Activated CD4-positive, alpha-beta T cell treated with anti-CD3 and anti-CD28 coated beads, Interleukin-2, amount 10 ng/mL, durations not matched to agents 24 days and 14 days (primary cell): Measurements from ENCODE around the gene PIP5K1B. TPM values are rescaled to one million over a fixed set of nuclear protein-coding genes. Genes with fewer than 3 reads are reported as not detected.

Source experiments
- DNase-seq: peaks from one replicate; pipeline ENCODE4 v3.0.0; 2022
- H3K27ac Mint-ChIP-seq: one replicate; pipeline ENCODE4 v1.8.0; 2022; ENCODE audit warnings: mild to moderate bottlenecking, mixed read lengths
- H3K27me3 Mint-ChIP-seq: one replicate; pipeline ENCODE4 v1.8.0; 2022; ENCODE audit warnings: mixed read lengths
- H3K36me3 Mint-ChIP-seq: one replicate; pipeline ENCODE4 v1.8.0; 2022; ENCODE audit warnings: low read depth, mild to moderate bottlenecking, mixed read lengths
- H3K4me1 Mint-ChIP-seq: one replicate; pipeline ENCODE4 v1.8.0; 2021; ENCODE audit warnings: mixed read lengths
- H3K4me3 Mint-ChIP-seq: one replicate; pipeline ENCODE4 v1.8.0; 2022; ENCODE audit warnings: mild to moderate bottlenecking, moderate library complexity, mixed read lengths
- H3K9me3 Mint-ChIP-seq: one replicate; pipeline ENCODE4 v1.8.0; 2021; ENCODE audit warnings: mixed read lengths
- intact Hi-C: fragments of 100-400 bp; cut with micrococcal nuclease; formaldehyde crosslinking; loops from one replicate; pipeline ENCODE4 v1.15.1; 2023
- total RNA-seq: library from RNA; stranded (reverse); gene quantifications from 2 replicates; pipeline ENCODE4 v1.2.3, GENCODE V29; 2022

The PIP5K1B gene
- total RNA-seq, 1 donor from 2014 or later, result 58.8 TPM

GRCh38 chr9:68711932-68712331 is 6.9 kb downstream of the PIP5K1B start:
- peaks cover 17% of the 10 kb centered on the region for H3K4me1 Mint-ChIP-seq
- DNase-seq, result no peak

GRCh38 chr9:68714416-68715180 is 9.6 kb downstream of the PIP5K1B start:
- no peak for DNase-seq

More at GRCh38 chr9:68711932-68712331, 6.9 kb downstream of the PIP5K1B start:
- Mint-ChIP-seq H3K9me3 (no peaks in the 10 kb centered on the region), H3K27ac (no peak overlapping the region), H3K36me3 (peaks cover 27% of the 10 kb centered on the region), H3K4me3 (no peak overlapping the region), H3K27me3 (peaks cover 16% of the 10 kb centered on the region)
- intact Hi-C loops, result no loop called here

GRCh38 chr9:68715181-68715456 is 10.1 kb downstream of the PIP5K1B start:
- peaks cover 10% of the 10 kb centered on the region for H3K27me3 Mint-ChIP-seq
- H3K27ac Mint-ChIP-seq, result no peak overlapping the region
- H3K36me3 Mint-ChIP-seq, result peaks cover 8% of the 10 kb centered on the region
- intact Hi-C loops, result loop anchor here (5.0 kb wide), 1 partner anchor 477 kb away; no protein-coding TSS in a partner anchor
- H3K4me3 Mint-ChIP-seq, result no peak overlapping the region
- peaks cover 9% of the 10 kb centered on the region for H3K4me1 Mint-ChIP-seq
- no peaks in the 10 kb centered on the region for H3K9me3 Mint-ChIP-seq
- no peak for DNase-seq

More at GRCh38 chr9:68714416-68715180, 9.6 kb downstream of the PIP5K1B start:
- Mint-ChIP-seq H3K4me3 (no peak overlapping the region), H3K27ac (no peak overlapping the region), H3K27me3 (peaks cover 10% of the 10 kb centered on the region), H3K9me3 (no peaks in the 10 kb centered on the region), H3K4me1 (peaks cover 12% of the 10 kb centered on the region), H3K36me3 (peaks cover 14% of the 10 kb centered on the region)
- intact Hi-C loops, result loop anchor here (5.0 kb wide), 1 partner anchor 478 kb away; no protein-coding TSS in a partner anchor

GRCh38 chr9:68717552-68718443 is 12.8 kb downstream of the PIP5K1B start:
- Mint-ChIP-seq H3K27ac (no peak overlapping the region), H3K9me3 (no peaks in the 10 kb centered on the region), H3K4me3 (no peak overlapping the region), H3K27me3 (peaks cover 6% of the 10 kb centered on the region), H3K36me3 (peaks cover 8% of the 10 kb centered on the region), H3K4me1 (peaks cover 9% of the 10 kb centered on the region)
- intact Hi-C loops, result loop anchor here (5.0 kb wide), 1 partner anchor 475 kb away; no protein-coding TSS in a partner anchor
- DNase-seq, result no peak

- H3K9me3 Mint-ChIP-seq, result no peaks in the 10 kb centered on the region
- intact Hi-C loops, result loop anchor here (5.0 kb wide), 1 partner anchor 472 kb away; no protein-coding TSS in a partner anchor
- H3K27me3 Mint-ChIP-seq, result peaks cover 8% of the 10 kb centered on the region
- peaks cover 4% of the 10 kb centered on the region for H3K36me3 Mint-ChIP-seq
- no peak overlapping the region for H3K4me3 Mint-ChIP-seq
- H3K4me1 Mint-ChIP-seq, result peaks cover 6% of the 10 kb centered on the region
- H3K27ac Mint-ChIP-seq, result no peak overlapping the region
- DNase-seq, result no peak
Observed at GRCh38 chr9:68719847-68720246, 14.8 kb downstream of the PIP5K1B start.

- Mint-ChIP-seq H3K4me3 (no peak overlapping the region), H3K9me3 (no peaks in the 10 kb centered on the region), H3K27ac (no peak overlapping the region), H3K4me1 (peaks cover 6% of the 10 kb centered on the region), H3K36me3 (peaks cover 2% of the 10 kb centered on the region), H3K27me3 (peaks cover 8% of the 10 kb centered on the region)
- DNase-seq, result no peak
- intact Hi-C loops, result no loop called here
Observed at GRCh38 chr9:68720656-68721313, 15.7 kb downstream of the PIP5K1B start.

- H3K4me3 Mint-ChIP-seq, result no peak overlapping the region
- intact Hi-C loops, result no loop called here
- H3K4me1 Mint-ChIP-seq, result peaks cover 6% of the 10 kb centered on the region
- H3K27me3 Mint-ChIP-seq, result peaks cover 8% of the 10 kb centered on the region
- no peak for DNase-seq
- no peak overlapping the region for H3K27ac Mint-ChIP-seq
- no peaks in the 10 kb centered on the region for H3K9me3 Mint-ChIP-seq
- H3K36me3 Mint-ChIP-seq, result peaks cover 2% of the 10 kb centered on the region
Observed at GRCh38 chr9:68721666-68722330, 16.8 kb downstream of the PIP5K1B start.

- intact Hi-C loops, result no loop called here
- Mint-ChIP-seq H3K27me3 (peaks cover 7% of the 10 kb centered on the region), H3K4me3 (no peak overlapping the region), H3K27ac (no peak overlapping the region), H3K36me3 (peaks cover 3% of the 10 kb centered on the region), H3K4me1 (peaks cover 3% of the 10 kb centered on the region), H3K9me3 (no peaks in the 10 kb centered on the region)
- DNase-seq, result no peak
Observed at GRCh38 chr9:68725070-68725469, 20.0 kb downstream of the PIP5K1B start.

- Mint-ChIP-seq H3K9me3 (no peaks in the 10 kb centered on the region), H3K4me3 (no peak overlapping the region), H3K4me1 (peaks cover 3% of the 10 kb centered on the region), H3K36me3 (peaks cover 3% of the 10 kb centered on the region), H3K27ac (no peak overlapping the region), H3K27me3 (peaks cover 11% of the 10 kb centered on the region)
- intact Hi-C loops, result no loop called here
- DNase-seq, result no peak
Observed at GRCh38 chr9:68726489-68726888, 21.4 kb downstream of the PIP5K1B start.

- no peaks in the 10 kb centered on the region for H3K9me3 Mint-ChIP-seq
- peaks cover 11% of the 10 kb centered on the region for H3K27me3 Mint-ChIP-seq
- H3K4me1 Mint-ChIP-seq, result peaks cover 3% of the 10 kb centered on the region
- no peak for DNase-seq
- no peak overlapping the region for H3K4me3 Mint-ChIP-seq
- no peak overlapping the region for H3K27ac Mint-ChIP-seq
- intact Hi-C loops, result no loop called here
- H3K36me3 Mint-ChIP-seq, result peaks cover 3% of the 10 kb centered on the region
Observed at GRCh38 chr9:68727636-68728035, 22.6 kb downstream of the PIP5K1B start.

- H3K9me3 Mint-ChIP-seq, result no peaks in the 10 kb centered on the region
Observed at GRCh38 chr9:68728731-68729130, 23.7 kb downstream of the PIP5K1B start.

GRCh38 chr9:68730570-68731235 is 25.7 kb downstream of the PIP5K1B start:
- Mint-ChIP-seq H3K27me3 (peaks cover 11% of the 10 kb centered on the region), H3K27ac (no peak overlapping the region), H3K9me3 (no peaks in the 10 kb centered on the region), H3K4me1 (peaks cover 3% of the 10 kb centered on the region), H3K36me3 (peaks cover 3% of the 10 kb centered on the region), H3K4me3 (no peak overlapping the region)
- no peak for DNase-seq
- intact Hi-C loops, result no loop called here

More at GRCh38 chr9:68728731-68729130, 23.7 kb downstream of the PIP5K1B start:
- no peak overlapping the region for H3K4me3 Mint-ChIP-seq
- H3K4me1 Mint-ChIP-seq, result peaks cover 3% of the 10 kb centered on the region
- DNase-seq, result no peak
- no peak overlapping the region for H3K27ac Mint-ChIP-seq
- H3K36me3 Mint-ChIP-seq, result peaks cover 3% of the 10 kb centered on the region
- peaks cover 11% of the 10 kb centered on the region for H3K27me3 Mint-ChIP-seq
- intact Hi-C loops, result no loop called here

GRCh38 chr9:68731857-68732256 is 26.8 kb downstream of the PIP5K1B start:
- Mint-ChIP-seq H3K4me3 (no peak overlapping the region), H3K36me3 (peaks cover 3% of the 10 kb centered on the region), H3K4me1 (peaks cover 3% of the 10 kb centered on the region), H3K27me3 (peaks cover 13% of the 10 kb centered on the region), H3K9me3 (no peaks in the 10 kb centered on the region), H3K27ac (no peak overlapping the region)
- DNase-seq, result no peak
- intact Hi-C loops, result no loop called here
